Activated CD4-positive, alpha-beta T cell treated with anti-CD3 and anti-CD28 coated beads, Interleukin-2, amount 50 U/mL, for 16 hours (primary cell): Measurements from ENCODE around the gene STC2.
"Not testable (repeated sequence)": the region's sequence is repeated elsewhere in the genome, so short reads cannot be mapped to it uniquely, and the experiment has no call there.

ENCODE experiments used
- DNase-seq: peaks from one replicate; pipeline ENCODE4 v3.0.0-alpha.2; 2020

STC2 gene

GRCh38 chr5:173293817-173294672 lies 34.2 kb downstream of the STC2 start:
- DNase-seq = peak; percentile 74

GRCh38 chr5:173291722-173292658 lies 36.2 kb downstream of the STC2 start:
- DNase-seq = no peak

GRCh38 chr5:173290477-173291131 lies 37.6 kb downstream of the STC2 start:
- DNase-seq = no peak

GRCh38 chr5:173289372-173289771 lies 38.8 kb downstream of the STC2 start:
- DNase-seq = no peak

GRCh38 chr5:173288632-173289031 lies 39.6 kb downstream of the STC2 start:
- no peak for DNase-seq

- no peak for DNase-seq
These were observed 41.1 kb downstream of the STC2 start for GRCh38 chr5:173287086-173287485.

- DNase-seq = not testable (repeated sequence)
These were observed 43.8 kb downstream of the STC2 start for GRCh38 chr5:173284343-173284958.

GRCh38 chr5:173283318-173284288 lies 44.6 kb downstream of the STC2 start:
- peak; percentile 80 for DNase-seq

GRCh38 chr5:173282916-173283315 lies 45.3 kb downstream of the STC2 start:
- DNase-seq = no peak

GRCh38 chr5:173281910-173282309 lies 46.3 kb downstream of the STC2 start:
- no peak for DNase-seq

- no peak for DNase-seq
These were observed 49.0 kb downstream of the STC2 start for GRCh38 chr5:173279166-173279565.

- DNase-seq = no peak
These were observed 49.6 kb downstream of the STC2 start for GRCh38 chr5:173278641-173279040.

- DNase-seq = no peak
These were observed 50.0 kb downstream of the STC2 start for GRCh38 chr5:173278172-173278571.

GRCh38 chr5:173274771-173275170 lies 53.4 kb downstream of the STC2 start:
- DNase-seq = no peak

GRCh38 chr5:173271419-173271818 lies 56.8 kb downstream of the STC2 start:
- DNase-seq = no peak

- DNase-seq = no peak
These were observed 59.3 kb downstream of the STC2 start for GRCh38 chr5:173268750-173269432.

- DNase-seq = no peak
These were observed 62.8 kb downstream of the STC2 start for GRCh38 chr5:173265433-173265832.
